AG04450 (cell line): ENCODE results near the gene MAFB. TPM values are rescaled to one million over a fixed set of nuclear protein-coding genes. Genes with fewer than 3 reads are reported as not detected.
"Not testable (repeated sequence)": the region's sequence is repeated elsewhere in the genome, so short reads cannot be mapped to it uniquely, and the experiment has no call there.

Experiments used
- CTCF ChIA-PET: fragments of 300-600, 350-600 bp; formaldehyde crosslinking; extraction: SDS; loops from one replicate; lab custom pipeline; 2022; ENCODE audit warnings: antibody characterized with exemption, inconsistent platforms; lab: Charles Lee
- POLR2A ChIA-PET: fragments of 350-600 bp; formaldehyde crosslinking; extraction: SDS; loops from one replicate; lab custom pipeline; 2021; ENCODE audit warnings: antibody characterized with exemption, inconsistent platforms; lab: Yijun Ruan, JAX
- DNase-seq: peaks from one replicate; pipeline ENCODE4 v3.0.0-alpha.2; 2011; ENCODE audit warnings: low read depth, low spot score
- H3K27ac ChIP-seq: one replicate; pipeline ENCODE4 v1.5.1; 2012; ENCODE audit warnings: low read depth, low read length, control low read depth
- H3K27me3 ChIP-seq: one replicate; pipeline ENCODE4 v1.6.0; 2012; ENCODE audit warnings: low read length; ENCODE audit not compliant: control insufficient read depth, insufficient read depth
- H3K4me3 ChIP-seq: 2 replicates; pipeline ENCODE4 v1.5.1; 2011; ENCODE audit warnings: mild to moderate bottlenecking, low read depth, low read length, control low read depth
- H3K9me3 ChIP-seq: 2 replicates; pipeline ENCODE4 v1.5.1; 2012; ENCODE audit warnings: low read length; ENCODE audit not compliant: control insufficient read depth, insufficient read depth
- polyA minus RNA-seq: library from RNA; depleted of rRNA, polyadenylated mRNA; stranded (reverse); fragments of >200 nt; gene quantifications from 2 replicates; pipeline ENCODE4 v1.2.3, GENCODE V29; 2011; rRNA and poly(A)+ RNA removed
- polyA plus RNA-seq: library from polyadenylated mRNA; depleted of rRNA; stranded (reverse); fragments of >200 nt; gene quantifications from 2 replicates; pipeline ENCODE4 v1.2.3, GENCODE V29; 2011; rRNA removed
- TF ChIP-seq, protein P1 (sequence below): IDR thresholded peaks from 2 replicates; pipeline ENCODE4 v1.5.1; 2011; ENCODE audit warnings: low read depth, low read length, control low read depth, inconsistent platforms

The MAFB gene
- 0.10 and 0.14 TPM in 2 replicates for polyA plus RNA-seq
- 0.09 and 0.23 TPM in 2 replicates for polyA minus RNA-seq

DNA sequence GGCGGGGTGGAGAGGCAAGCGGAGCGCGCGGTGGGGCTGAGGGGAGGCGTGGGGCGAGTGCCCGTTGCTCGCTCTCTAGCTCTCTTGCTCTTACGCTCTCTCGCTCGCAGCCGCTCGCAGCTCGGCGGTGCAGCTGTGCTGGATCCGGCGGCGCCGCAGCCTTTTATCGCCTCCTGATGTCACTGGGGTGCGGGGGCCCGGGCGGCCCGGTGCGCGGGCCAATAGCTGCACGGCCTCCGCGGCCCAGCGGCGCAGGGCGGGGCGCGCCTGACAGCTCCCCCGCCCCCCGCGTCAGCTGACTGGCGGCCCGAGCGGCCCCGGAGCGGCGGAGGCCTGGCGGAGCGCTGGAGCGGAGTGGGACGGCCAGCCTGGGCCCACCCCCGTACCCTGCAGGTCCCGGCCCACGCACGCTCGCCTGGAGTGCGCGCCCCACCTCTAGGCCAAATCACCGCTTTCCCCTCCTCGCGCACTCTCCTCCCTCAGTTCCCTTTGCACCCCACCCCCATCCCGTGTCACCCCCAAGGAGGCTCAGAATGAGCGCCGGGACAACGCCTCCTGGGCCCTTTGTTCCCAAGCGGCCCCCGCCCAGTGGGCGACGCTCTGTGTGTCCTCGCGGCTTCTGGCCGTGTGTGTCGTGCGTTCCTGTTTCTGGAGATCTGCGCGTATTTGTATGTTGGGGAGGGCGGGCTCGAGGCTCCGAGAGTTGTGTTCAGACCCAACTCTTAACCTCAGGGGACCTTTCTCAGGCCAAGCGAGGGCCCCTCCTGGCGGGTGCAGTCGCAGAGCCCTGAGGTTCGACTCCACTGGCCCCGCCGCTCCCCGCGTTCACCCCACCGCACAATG is at the start of gene MAFB:
TSS of gene MAFB (minus strand) at position 137 of the 843 bp plus-strand sequence. CDS start 386 bp downstream, outside the sequence.
- H3K27me3 ChIP-seq, result peaks cover 80% of the 10 kb centered on the region

DNA sequence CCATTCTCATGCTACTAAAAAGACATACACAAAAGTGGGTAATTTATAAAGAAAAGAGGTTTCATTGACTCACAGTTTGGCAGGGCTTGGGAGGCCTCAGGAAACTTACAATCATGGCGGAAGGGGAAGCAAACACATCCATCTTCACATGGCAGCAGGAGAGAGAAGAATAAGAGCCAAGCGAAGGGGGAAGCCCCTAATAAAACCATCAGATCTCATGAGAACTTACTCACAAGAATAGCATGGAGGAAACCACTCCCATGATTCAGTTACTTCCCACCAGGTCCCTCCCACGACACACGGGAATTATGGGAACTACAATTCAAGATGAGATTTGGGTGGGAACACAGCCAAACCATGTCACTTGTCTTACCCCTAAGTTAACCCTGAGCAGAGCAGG is 47.4 kb upstream of the MAFB start:
- H3K27me3 ChIP-seq, POLR2A ChIA-PET, H3K27ac ChIP-seq, H3K4me3 ChIP-seq, CTCF ChIA-PET, DNase-seq, H3K9me3 ChIP-seq: not testable (repeated sequence)

More for the DNA sequence above, at the start of gene MAFB:
- DNase-seq, result peak; percentile 47
- ChIA-PET CTCF (interaction anchor here (0.6 to 1.7 kb wide), 30 partner anchors 8 to 1638 kb away, joined by 3 to 9 read pairs (median 3); no protein-coding TSS in a partner anchor), POLR2A (interaction anchor here (0.6 to 1.1 kb wide), 4 partner anchors 13 to 1350 kb away, joined by 3 to 5 read pairs (median 4); no protein-coding TSS in a partner anchor)
- H3K27ac ChIP-seq, result peak within 1 kb of the TSS; percentile 70
- H3K4me3 ChIP-seq, result peak within 1 kb of the TSS; percentile 60
- TF ChIP-seq, protein P1, sequence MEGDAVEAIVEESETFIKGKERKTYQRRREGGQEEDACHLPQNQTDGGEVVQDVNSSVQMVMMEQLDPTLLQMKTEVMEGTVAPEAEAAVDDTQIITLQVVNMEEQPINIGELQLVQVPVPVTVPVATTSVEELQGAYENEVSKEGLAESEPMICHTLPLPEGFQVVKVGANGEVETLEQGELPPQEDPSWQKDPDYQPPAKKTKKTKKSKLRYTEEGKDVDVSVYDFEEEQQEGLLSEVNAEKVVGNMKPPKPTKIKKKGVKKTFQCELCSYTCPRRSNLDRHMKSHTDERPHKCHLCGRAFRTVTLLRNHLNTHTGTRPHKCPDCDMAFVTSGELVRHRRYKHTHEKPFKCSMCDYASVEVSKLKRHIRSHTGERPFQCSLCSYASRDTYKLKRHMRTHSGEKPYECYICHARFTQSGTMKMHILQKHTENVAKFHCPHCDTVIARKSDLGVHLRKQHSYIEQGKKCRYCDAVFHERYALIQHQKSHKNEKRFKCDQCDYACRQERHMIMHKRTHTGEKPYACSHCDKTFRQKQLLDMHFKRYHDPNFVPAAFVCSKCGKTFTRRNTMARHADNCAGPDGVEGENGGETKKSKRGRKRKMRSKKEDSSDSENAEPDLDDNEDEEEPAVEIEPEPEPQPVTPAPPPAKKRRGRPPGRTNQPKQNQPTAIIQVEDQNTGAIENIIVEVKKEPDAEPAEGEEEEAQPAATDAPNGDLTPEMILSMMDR, result no peak
- H3K9me3 ChIP-seq, result peaks cover 6% of the 10 kb centered on the region; the same call in 1 of the 2 replicates

DNA sequence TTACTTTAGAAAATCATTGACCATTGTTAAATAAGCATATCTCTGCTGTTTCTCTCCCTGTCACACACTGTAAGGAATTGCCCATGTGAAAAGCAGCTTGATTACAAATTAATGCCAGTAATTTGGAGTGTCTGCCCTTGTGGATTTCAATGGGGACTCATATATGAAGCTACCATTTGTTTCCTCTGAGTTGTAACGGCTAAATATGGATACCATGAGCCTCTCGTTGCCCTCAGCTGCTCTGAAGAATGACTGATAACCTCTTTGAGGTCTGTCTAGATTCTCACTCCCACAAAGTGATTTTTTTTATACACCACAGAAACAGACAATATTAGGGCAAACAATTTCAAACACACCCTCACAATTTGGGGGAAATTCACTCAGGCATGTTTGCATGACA is 40.0 kb upstream of the MAFB start:
- DNase-seq, result no peak
- TF ChIP-seq, protein P1, result no peak
- ChIA-PET CTCF (interaction anchor here (1.0 kb wide), 1 partner anchor 10 kb away, joined by 5 read pairs; no protein-coding TSS in a partner anchor), POLR2A (no interaction called here)
- no peaks in the 10 kb centered on the region for H3K27me3 ChIP-seq
- no peak overlapping the region for H3K4me3 ChIP-seq
- no peaks in the 10 kb centered on the region for H3K9me3 ChIP-seq
- H3K27ac ChIP-seq, result no peak overlapping the region

DNA sequence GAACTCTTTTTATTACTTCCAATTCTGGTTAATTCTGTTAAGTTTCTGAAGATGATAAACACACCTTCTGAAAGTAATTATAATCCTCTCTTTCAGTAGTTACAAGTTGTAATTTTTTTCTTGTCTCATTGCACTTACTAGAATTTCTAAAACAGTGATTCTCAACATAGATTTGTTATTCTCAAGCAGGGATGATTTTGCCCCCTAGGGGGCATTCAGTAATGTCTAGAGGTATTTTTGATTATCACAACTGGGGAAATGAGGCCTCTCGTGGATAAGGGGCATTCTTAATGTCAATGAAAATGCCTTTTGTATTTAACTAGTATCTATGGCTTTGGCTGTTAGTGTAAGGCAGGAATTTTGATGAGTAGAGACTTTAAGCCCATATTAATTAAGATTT is 39.4 kb upstream of the MAFB start:
- no peak for DNase-seq
- CTCF ChIA-PET, result no interaction called here
- Histone ChIP-seq H3K27me3 (no peaks in the 10 kb centered on the region), H3K4me3 (no peak overlapping the region), H3K27ac (no peak overlapping the region), H3K9me3 (no peaks in the 10 kb centered on the region)
- TF ChIP-seq, protein P1, result peak; percentile 37; the same call in 1 of the 2 replicates
- POLR2A ChIA-PET, result no interaction called here

DNA sequence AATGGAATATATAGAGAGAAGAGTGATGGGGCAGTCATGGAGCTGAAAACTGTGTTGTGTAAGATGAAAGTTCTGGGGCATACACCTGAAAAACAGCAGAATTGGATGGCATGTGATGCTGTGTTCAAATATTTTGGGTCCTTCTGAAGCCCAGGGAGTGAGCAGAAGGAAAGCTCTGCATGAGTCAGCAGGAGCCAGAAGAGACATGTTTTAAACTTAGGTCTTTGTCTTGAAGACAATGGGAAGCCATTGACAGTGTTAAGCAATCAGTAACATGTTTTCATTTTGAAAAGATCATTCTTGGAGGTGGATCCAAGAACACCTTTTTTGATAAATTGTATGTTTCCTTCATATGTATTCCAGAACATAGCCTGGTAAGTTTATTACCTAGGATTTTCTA is 38.9 kb upstream of the MAFB start:
- CTCF ChIA-PET, result no interaction called here

More for the DNA sequence above, 38.9 kb upstream of the MAFB start:
- TF ChIP-seq, protein P1, result no peak
- H3K27me3 ChIP-seq, result no peaks in the 10 kb centered on the region
- no peaks in the 10 kb centered on the region for H3K9me3 ChIP-seq
- no peak overlapping the region for H3K4me3 ChIP-seq
- no peak overlapping the region for H3K27ac ChIP-seq
- no peak for DNase-seq
- POLR2A ChIA-PET, result no interaction called here
